Spleen (tissue), 11 donors: ENCODE results near the gene CHERP. TPM values are rescaled to one million over a fixed set of nuclear protein-coding genes. Genes with fewer than 3 reads are reported as not detected.

ENCODE experiments used
- DNase-seq: peaks from one replicate; pipeline ENCODE4 v3.0.0-alpha.2; 2020
- H3K27ac ChIP-seq, 8 donors: fragments of 200-600 bp; sonication (generic) in 7 of 8; 1 replicate in 4 of 8; 2 replicates in 4 of 8; pipeline versions ENCODE4 v1.5.0 to v1.8.0; 2016 to 2021; ENCODE audit warnings: inconsistent platforms in 4 of 8, mild to moderate bottlenecking in 4 of 8, moderate library complexity in 1 of 8
- H3K27me3 ChIP-seq, 7 donors: fragments of 200-600 bp; sonication (generic) in 6 of 7; replicated peaks in 1 of 7; 1 replicate in 4 of 7; 2 replicates in 3 of 7; pipeline versions ENCODE4 v1.5.0 to v1.8.0; 2016 to 2021; ENCODE audit warnings: inconsistent platforms in 3 of 7, mild to moderate bottlenecking in 1 of 7
- H3K36me3 ChIP-seq, 6 donors: fragments of 200-600 bp; sonication (generic) in 5 of 6; 1 replicate in 4 of 6; 2 replicates in 2 of 6; pipeline versions ENCODE4 v1.5.0 to v1.8.0; 2016 to 2021; ENCODE audit warnings: inconsistent platforms in 2 of 6
- H3K4me1 ChIP-seq, 6 donors: fragments of 200-600 bp; sonication (generic) in 5 of 6; 1 replicate in 3 of 6; 2 replicates in 3 of 6; pipeline versions ENCODE4 v1.5.0 to v1.8.0; 2016 to 2021; ENCODE audit warnings: inconsistent platforms in 3 of 6
- H3K4me3 ChIP-seq, 8 donors: fragments of 200-600 bp; sonication (generic) in 7 of 8; 1 replicate in 4 of 8; 2 replicates in 4 of 8; pipeline versions ENCODE4 v1.5.0 to v1.8.0; 2016 to 2021; ENCODE audit warnings: inconsistent platforms in 4 of 8, mild to moderate bottlenecking in 4 of 8, moderate library complexity in 2 of 8
- H3K9me3 ChIP-seq, 8 donors: fragments of 200-600 bp; sonication (generic) in 7 of 8; 1 replicate in 4 of 8; 2 replicates in 4 of 8; pipeline versions ENCODE4 v1.5.0 to v1.8.0; 2016 to 2021; ENCODE audit warnings: inconsistent platforms in 4 of 8
- POLR2A ChIP-seq, 3 donors: fragments of 450-650 bp; IDR thresholded peaks; one replicate each; pipeline ENCODE4 v1.5.1; 2017; ENCODE audit warnings: antibody characterized with exemption in 3 of 3, mild to moderate bottlenecking in 1 of 3
- POLR2AphosphoS5 ChIP-seq, 3 donors: sonication (generic); formaldehyde crosslinking; IDR thresholded peaks; one replicate each; pipeline ENCODE4 v1.5.1; 2017; ENCODE audit warnings: antibody characterized with exemption in 3 of 3
- WGBS, 5 donors: extraction: QIAGEN DNeasy Blood & Tissue Kit in 3 of 5; methylation state at CpG; one replicate each; pipeline versions ENCODE4 v1.1.5 to v1.1.7; 2013 to 2018; 5-methylcytosine and 5-hydroxymethylcytosine counted together
- intact Hi-C: fragments of 100-400 bp; cut with DNase I; formaldehyde crosslinking; loops from one replicate; pipeline ENCODE4 v1.15.0; 2023; ENCODE audit warnings: low total_unique reads
- polyA plus RNA-seq, 3 donors: library from polyadenylated mRNA; stranded (reverse); fragments of 200-250 nt; gene quantifications; one replicate each; pipeline ENCODE4 v1.2.1, GENCODE V29; 2013
- total RNA-seq, 7 donors: library from RNA; depleted of rRNA in 3 of 7; stranded (reverse); fragments of >200 nt in 3 of 7; fragmentation: NEBNext Ultra II Directional in 4 of 7; extraction: Animal tissue kit (Norgen Biotek cat#: 25700) in 4 of 7; gene quantifications; one replicate each; pipeline versions ENCODE4 v1.1.0 to v1.2.1, GENCODE V29; 2016 to 2021
- TF ChIP-seq, protein P1 (sequence below), 11 experiments: fragments of 200-600 bp in 7 of 11; fragments of 450-650 bp in 4 of 11; sonication (generic) in 4 of 11; IDR thresholded peaks in 8 of 11; conservative IDR thresholded peaks in 3 of 11; 1 replicate in 7 of 11; 2 replicates in 4 of 11; pipeline versions ENCODE4 v1.4.0 to v1.8.0; 2016 to 2021; ENCODE audit warnings: antibody characterized with exemption in 11 of 11, inconsistent platforms in 4 of 11, mild to moderate bottlenecking in 1 of 11
- donor health status: healthy with polysubstance abuse.
- donor health status: DM: no; HTN: no; CAD: no; lungs with moderate emphysema.
- donor health status: DM: no; HTN: no; CAD: no.
- donor health status: Bipolar disorder and iron deficiency.
- donor health status: healthy.
- donor health status: DM: no; HTN: no; CAD: no.
- donor health status: DM: yes; HTN: yes; CAD: no.

The CHERP gene
- total and polyA plus RNA-seq, 10 donors: 14.3 to 55.6 (median 27.4) TPM

DNA sequence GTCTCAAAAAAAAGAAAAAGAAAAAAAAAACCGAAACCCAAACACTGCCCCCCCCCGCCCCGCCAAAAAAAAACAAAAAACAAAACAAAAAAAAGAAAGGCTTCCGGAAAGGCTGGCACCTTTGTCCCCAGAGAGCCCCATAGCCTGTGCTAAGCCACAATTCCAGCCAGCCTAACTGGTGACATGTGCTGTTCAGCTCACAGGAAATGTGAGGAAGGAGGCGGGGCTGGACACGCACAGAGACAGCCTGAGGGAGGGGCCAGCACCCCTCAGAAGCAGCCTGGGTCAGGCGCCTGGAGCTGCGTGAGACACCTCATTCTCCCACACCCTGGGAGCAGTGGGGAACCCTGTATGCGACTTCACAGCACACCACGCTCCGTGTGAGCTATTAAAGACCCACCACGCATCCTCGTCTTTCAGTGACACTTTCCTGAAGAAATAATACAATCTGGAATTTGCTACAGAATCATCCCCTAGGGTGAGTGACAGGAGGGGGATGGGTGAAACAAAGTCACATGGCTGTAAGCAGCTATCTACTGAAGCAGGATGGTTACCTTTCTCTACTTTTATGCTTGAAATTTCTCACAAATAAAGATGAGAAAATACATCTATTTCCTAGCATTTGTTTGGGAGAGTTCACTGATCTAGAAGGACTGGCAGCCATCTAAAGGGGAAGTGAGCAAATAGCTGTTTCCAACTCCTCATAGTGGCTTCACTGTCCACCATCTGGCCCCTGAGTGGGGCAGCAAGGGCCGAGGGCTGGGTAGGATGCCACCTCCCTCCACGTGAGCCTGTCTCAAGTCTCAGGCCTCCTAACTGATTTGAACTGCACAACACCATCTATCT, 42.2 kb upstream of the CHERP start:
- TF ChIP-seq, protein P1, sequence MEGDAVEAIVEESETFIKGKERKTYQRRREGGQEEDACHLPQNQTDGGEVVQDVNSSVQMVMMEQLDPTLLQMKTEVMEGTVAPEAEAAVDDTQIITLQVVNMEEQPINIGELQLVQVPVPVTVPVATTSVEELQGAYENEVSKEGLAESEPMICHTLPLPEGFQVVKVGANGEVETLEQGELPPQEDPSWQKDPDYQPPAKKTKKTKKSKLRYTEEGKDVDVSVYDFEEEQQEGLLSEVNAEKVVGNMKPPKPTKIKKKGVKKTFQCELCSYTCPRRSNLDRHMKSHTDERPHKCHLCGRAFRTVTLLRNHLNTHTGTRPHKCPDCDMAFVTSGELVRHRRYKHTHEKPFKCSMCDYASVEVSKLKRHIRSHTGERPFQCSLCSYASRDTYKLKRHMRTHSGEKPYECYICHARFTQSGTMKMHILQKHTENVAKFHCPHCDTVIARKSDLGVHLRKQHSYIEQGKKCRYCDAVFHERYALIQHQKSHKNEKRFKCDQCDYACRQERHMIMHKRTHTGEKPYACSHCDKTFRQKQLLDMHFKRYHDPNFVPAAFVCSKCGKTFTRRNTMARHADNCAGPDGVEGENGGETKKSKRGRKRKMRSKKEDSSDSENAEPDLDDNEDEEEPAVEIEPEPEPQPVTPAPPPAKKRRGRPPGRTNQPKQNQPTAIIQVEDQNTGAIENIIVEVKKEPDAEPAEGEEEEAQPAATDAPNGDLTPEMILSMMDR (IDR thresholded peaks at IDR 0.05 in 8 of 11, conservative IDR thresholded peaks at IDR 0.05 in 3 of 11): no peak
- TF ChIP-seq POLR2A (IDR thresholded peaks at IDR 0.05): peak; percentile 64 to 92 (median 77)
- TF ChIP-seq POLR2AphosphoS5 (IDR thresholded peaks at IDR 0.05): peak; percentile 93 to 97 (median 97)
- peak overlapping the region; percentile 76 to 94 (median 86) for H3K27ac ChIP-seq
- H3K9me3 ChIP-seq: no peaks in the 10 kb centered on the region
- intact Hi-C loops: no loop called here
- WGBS, 5 donors: 1 to 5% (median 3%) methylated on average over 14 to 15 of the region's 15 CpGs
- DNase-seq: peak; percentile 97
- no peaks in the 10 kb centered on the region for H3K27me3 ChIP-seq
- H3K4me1 ChIP-seq: peaks cover 82 to 100% (median 92%) of the 10 kb centered on the region in 6 donors
- H3K36me3 ChIP-seq: peaks cover 0 to 32% (median 0%) of the 10 kb centered on the region in 6 donors
- H3K4me3 ChIP-seq: peak overlapping the region; percentile 40 to 70 (median 44)

DNA sequence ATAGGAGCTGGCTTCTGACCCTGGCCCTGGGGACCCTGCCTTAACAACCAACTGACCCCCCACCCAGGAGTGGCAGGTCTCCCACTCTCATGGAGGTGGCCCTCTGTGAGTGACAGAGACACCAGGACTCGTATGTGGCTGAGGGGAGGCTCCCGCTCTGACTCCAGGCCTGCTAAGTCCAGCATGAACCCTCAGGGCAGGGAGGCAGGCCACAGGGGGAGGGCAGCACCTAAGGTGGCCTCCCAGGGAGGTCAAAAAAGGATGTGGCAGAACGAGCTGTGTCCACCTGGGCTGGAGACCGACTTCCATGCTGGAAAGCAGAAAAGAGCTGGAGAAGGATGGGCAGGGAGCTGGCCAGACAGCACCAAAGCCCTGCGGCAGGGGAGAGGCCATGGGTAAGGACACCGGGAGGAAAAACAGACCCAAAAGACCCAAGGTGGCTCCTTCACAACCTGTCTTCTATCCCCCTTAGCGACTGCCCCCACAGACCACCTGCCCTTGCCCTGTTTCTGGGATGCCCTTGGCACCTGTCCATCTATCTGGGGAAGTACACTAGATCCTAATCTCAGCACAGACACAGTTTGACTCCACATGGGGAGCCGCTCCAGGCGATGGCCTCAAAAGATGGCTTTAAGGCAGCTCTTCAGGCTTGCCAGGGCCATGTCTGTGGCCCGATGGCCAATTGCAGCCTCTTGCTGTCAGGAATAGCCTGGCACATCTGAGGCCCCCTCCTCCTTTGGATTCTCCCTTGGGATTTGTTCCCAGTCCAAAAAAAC, 40.4 kb upstream of the CHERP start:
- DNase-seq: no peak
- H3K9me3 ChIP-seq: no peaks in the 10 kb centered on the region
- WGBS, 5 donors: 83 to 93% (median 88%) methylated on average over 8 to 10 of the region's 10 CpGs
- H3K4me3 ChIP-seq: no peak overlapping the region
- TF ChIP-seq POLR2AphosphoS5 (IDR thresholded peaks at IDR 0.05): no peak
- TF ChIP-seq, protein P1 (IDR thresholded peaks at IDR 0.05 in 8 of 11, conservative IDR thresholded peaks at IDR 0.05 in 3 of 11): no peak
- intact Hi-C loops: no loop called here
- H3K27me3 ChIP-seq: no peaks in the 10 kb centered on the region
- H3K4me1 ChIP-seq: peaks cover 68 to 100% (median 88%) of the 10 kb centered on the region in 6 donors
- peaks cover 0 to 50% (median 16%) of the 10 kb centered on the region in 6 donors for H3K36me3 ChIP-seq
- H3K27ac ChIP-seq: peak overlapping the region in 5 of 8 donors; percentile 83 to 94 (median 89)

DNA sequence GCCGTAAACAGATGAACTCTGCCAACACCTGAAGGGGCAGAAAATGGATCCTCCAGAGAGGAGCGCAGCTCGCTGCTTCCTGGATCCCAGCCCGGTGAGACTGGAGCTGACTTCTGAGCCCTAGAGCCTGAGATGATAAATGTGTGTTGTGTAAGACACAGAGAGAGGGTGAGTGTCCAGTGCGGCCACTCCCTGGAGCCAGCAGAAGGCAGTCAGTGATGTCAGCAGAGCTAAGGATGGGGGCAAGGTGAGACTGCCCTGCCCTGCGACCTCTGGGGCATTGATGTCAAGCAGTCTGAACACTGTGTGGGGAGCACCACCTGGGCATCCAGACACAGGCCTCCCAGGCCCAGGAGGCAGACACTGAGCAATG, 39.7 kb upstream of the CHERP start:
- intact Hi-C loops: no loop called here
- Histone ChIP-seq H3K27me3 (no peaks in the 10 kb centered on the region), H3K9me3 (no peaks in the 10 kb centered on the region), H3K36me3 (peaks cover 0 to 57% (median 23%) of the 10 kb centered on the region in 6 donors), H3K4me1 (peaks cover 66 to 100% (median 85%) of the 10 kb centered on the region in 6 donors), H3K4me3 (no peak overlapping the region), H3K27ac (peak overlapping the region in 4 of 8 donors; percentile 29 to 94 (median 88))
- 83 to 94% (median 88%) methylated on average over 5 to 6 of the region's 6 CpGs for WGBS, 5 donors
- no peak for DNase-seq
- TF ChIP-seq, protein P1 (IDR thresholded peaks at IDR 0.05 in 8 of 11, conservative IDR thresholded peaks at IDR 0.05 in 3 of 11): no peak
- TF ChIP-seq POLR2A (IDR thresholded peaks at IDR 0.05) (no peak), POLR2AphosphoS5 (IDR thresholded peaks at IDR 0.05) (no peak)
